Pancreas (tissue), 10 donors: ENCODE data around the gene HNRNPUL1. TPM values are rescaled to one million over a fixed set of nuclear protein-coding genes. Genes with fewer than 3 reads are reported as not detected.
A peak's percentile ranks its signal among the peaks of the same experiment; 100 is the strongest.

ENCODE experiments used
- ATAC-seq, 4 donors: fragments of 200-7000 bp; cut with Tn5 transposase; one replicate each; pipeline versions ENCODE4 v1.8.0 to v1.9.1; 2020; ENCODE audit warnings: mild to moderate bottlenecking in 4 of 4, moderate library complexity in 4 of 4
- DNase-seq, 6 donors: peaks; one replicate each; pipeline ENCODE4 v3.0.0-alpha.2; 2020
- FAIRE-seq: peaks from 2 replicates; lab custom pipeline; 2012; peaks lifted over from hg19 to GRCh38; lab: Jason Lieb, UNC
- H3K27ac ChIP-seq, 4 donors: fragments of 200-600 bp; sonication (generic); 1 replicate in 3 of 4; 2 replicates in 1 of 4; pipeline versions ENCODE4 v1.5.0 to v1.8.0; 2020
- H3K27me3 ChIP-seq, 4 donors: fragments of 200-600 bp; one replicate each; pipeline ENCODE4 v1.8.0; 2021
- H3K36me3 ChIP-seq, 3 donors: fragments of 200-600 bp; sonication (generic) in 1 of 3; one replicate each; pipeline versions ENCODE4 v1.5.0 to v1.8.0; 2020 to 2021
- H3K4me1 ChIP-seq, 3 donors: fragments of 200-600 bp; one replicate each; pipeline ENCODE4 v1.8.0; 2021
- H3K4me3 ChIP-seq, 4 donors: fragments of 200-600 bp; sonication (generic) in 2 of 4; one replicate each; pipeline versions ENCODE4 v1.5.0 to v1.8.0; 2020 to 2021
- H3K9me3 ChIP-seq, 4 donors: fragments of 200-600 bp; one replicate each; pipeline ENCODE4 v1.8.0; 2021
- WGBS, 2 donors: extraction: QIAGEN DNeasy Blood & Tissue Kit; methylation state at CpG; one replicate each; pipeline ENCODE4 v1.1.7; 2013; 5-methylcytosine and 5-hydroxymethylcytosine counted together
- intact Hi-C, 3 donors: fragments of 100-400 bp; cut with DNase I; formaldehyde crosslinking; loops; one replicate each; pipeline versions ENCODE4 v1.11.1 to v1.14.2; 2022
- polyA plus RNA-seq, 2 donors: library from polyadenylated mRNA; stranded (reverse); fragments of 200-250 nt; gene quantifications; one replicate each; pipeline ENCODE4 v1.2.3, GENCODE V29; 2013
- total RNA-seq, 6 donors: library from RNA; stranded (reverse); fragmentation: NEBNext Ultra II Directional in 4 of 6; extraction: Animal tissue kit (Norgen Biotek cat#: 25700) in 4 of 6; gene quantifications; one replicate each; pipeline versions ENCODE4 v1.2.1 to v1.2.4, GENCODE V29; 2021 to 2023
- TF ChIP-seq, protein P1 (sequence below), 4 donors: fragments of 200-600 bp; sonication (generic) in 3 of 4; IDR thresholded peaks; one replicate each; pipeline versions ENCODE4 v1.5.0 to v1.8.0; 2021; ENCODE audit warnings: antibody characterized with exemption in 4 of 4
- donor health status: healthy with polysubstance abuse.
- donor health status: DM: no; HTN: no; CAD: no; lungs with moderate emphysema.
- donor health status: DM: no; HTN: no; CAD: no.
- donor health status: control.
- donor health status: control.
- donor health status: Bipolar disorder and iron deficiency.
- donor health status: DM: yes; HTN: yes; CAD: no.
- donor health status: DM: no; HTN: no; CAD: no.
- donor health status: DM: no; HTN: no; CAD: no.
- donor health status: DM: yes; HTN: yes; CAD: no.

The HNRNPUL1 gene
- total and polyA plus RNA-seq, 8 donors: 49.2 to 101 (median 82.1) TPM

- Histone ChIP-seq H3K9me3 (no peaks in the 10 kb centered on the region), H3K4me1 (peaks cover 0 to 23% (median 0%) of the 10 kb centered on the region in 3 donors), H3K4me3 (no peak overlapping the region), H3K27ac (peak overlapping the region in 2 of 4 donors; percentile 39 to 66), H3K36me3 (peaks cover 0 to 6% (median 0%) of the 10 kb centered on the region in 3 donors), H3K27me3 (no peaks in the 10 kb centered on the region)
- WGBS, 2 donors: 62 to 75% methylated on average over 16 of the region's 16 CpGs
- peak in 3 of 4 donors; percentile 1 to 3 (median 2) for ATAC-seq
- TF ChIP-seq, protein P1, sequence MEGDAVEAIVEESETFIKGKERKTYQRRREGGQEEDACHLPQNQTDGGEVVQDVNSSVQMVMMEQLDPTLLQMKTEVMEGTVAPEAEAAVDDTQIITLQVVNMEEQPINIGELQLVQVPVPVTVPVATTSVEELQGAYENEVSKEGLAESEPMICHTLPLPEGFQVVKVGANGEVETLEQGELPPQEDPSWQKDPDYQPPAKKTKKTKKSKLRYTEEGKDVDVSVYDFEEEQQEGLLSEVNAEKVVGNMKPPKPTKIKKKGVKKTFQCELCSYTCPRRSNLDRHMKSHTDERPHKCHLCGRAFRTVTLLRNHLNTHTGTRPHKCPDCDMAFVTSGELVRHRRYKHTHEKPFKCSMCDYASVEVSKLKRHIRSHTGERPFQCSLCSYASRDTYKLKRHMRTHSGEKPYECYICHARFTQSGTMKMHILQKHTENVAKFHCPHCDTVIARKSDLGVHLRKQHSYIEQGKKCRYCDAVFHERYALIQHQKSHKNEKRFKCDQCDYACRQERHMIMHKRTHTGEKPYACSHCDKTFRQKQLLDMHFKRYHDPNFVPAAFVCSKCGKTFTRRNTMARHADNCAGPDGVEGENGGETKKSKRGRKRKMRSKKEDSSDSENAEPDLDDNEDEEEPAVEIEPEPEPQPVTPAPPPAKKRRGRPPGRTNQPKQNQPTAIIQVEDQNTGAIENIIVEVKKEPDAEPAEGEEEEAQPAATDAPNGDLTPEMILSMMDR (IDR thresholded peaks at IDR 0.05): no peak
- DNase-seq: peak in 1 of 6 donors; percentile 73
- intact Hi-C loops: no loop called here
- no peak for FAIRE-seq
Measured at GRCh38 chr19:41323430-41324125, 59.4 kb downstream of the HNRNPUL1 start.

DNA sequence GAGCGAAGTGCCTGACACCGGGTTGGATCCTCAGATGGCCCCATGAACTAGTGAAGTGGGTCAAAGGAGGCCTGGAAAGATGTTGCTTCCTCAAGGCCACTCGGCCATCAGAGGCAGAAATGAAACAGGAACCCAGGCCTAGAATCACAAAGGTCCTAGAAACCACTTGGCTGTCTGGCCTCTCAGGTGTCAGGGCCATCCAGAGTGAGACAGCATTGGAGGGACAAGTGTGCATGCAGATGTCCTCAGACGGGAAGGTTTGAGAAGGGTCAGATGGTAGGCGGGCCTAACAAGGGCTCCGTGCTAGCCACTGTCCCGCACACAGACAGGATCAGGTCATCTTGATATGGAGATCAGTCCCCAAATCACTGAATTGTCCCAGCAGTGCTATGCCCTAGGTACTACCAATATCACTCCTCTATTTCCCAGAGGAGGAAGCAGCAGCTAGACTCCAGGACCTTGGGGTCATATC, 60.1 kb downstream of the HNRNPUL1 start:
- no peak for FAIRE-seq
- intact Hi-C loops: no loop called here
- 70 to 75% methylated on average over 7 of the region's 7 CpGs for WGBS, 2 donors
- Histone ChIP-seq H3K9me3 (no peaks in the 10 kb centered on the region), H3K27me3 (no peaks in the 10 kb centered on the region), H3K36me3 (no peaks in the 10 kb centered on the region), H3K4me3 (no peak overlapping the region), H3K4me1 (peaks cover 0 to 23% (median 0%) of the 10 kb centered on the region in 3 donors), H3K27ac (peak overlapping the region in 2 of 4 donors; percentile 66 to 76)
- DNase-seq: peak in 1 of 6 donors; percentile 16
- TF ChIP-seq, protein P1 (IDR thresholded peaks at IDR 0.05): no peak
- ATAC-seq: no peak

DNA sequence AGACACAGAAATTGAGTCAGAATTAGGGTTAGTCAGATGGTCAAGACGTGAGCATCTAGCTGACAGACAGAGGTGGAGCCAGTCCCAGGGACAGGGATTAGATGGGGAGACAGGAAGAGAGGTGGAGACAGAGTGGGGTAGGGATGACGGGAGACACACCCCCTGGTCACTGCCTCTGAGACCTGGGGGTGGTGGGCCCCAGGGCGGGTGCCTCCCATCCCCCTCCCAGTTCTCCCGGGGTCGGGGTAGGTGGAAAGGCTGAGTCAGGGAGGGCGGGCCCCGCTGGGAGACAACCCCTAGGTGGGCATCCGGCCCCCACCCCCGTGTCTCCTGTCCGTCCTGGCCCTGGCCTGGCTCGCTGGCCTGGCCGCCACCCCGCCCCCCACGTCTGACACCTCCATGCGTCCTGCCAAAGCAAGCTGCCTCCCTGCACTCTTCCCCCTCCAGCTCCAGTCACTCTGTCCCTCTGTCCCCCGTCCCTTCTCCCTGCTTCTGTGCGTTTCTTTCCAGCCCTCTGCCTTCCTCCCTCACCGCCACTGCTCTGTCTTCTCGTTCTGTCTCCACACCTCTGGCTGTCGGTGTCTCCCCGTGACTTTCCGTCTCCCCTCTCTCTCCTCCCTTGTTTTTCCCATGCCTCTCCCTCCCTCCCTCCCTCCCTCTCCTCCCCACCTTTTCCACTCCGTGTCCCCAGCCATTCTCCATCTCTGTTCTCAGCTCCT, 60.9 kb downstream of the HNRNPUL1 start:
- Histone ChIP-seq H3K27ac (peak overlapping the region in 2 of 4 donors; percentile 66 to 76), H3K4me3 (peak overlapping the region in 2 of 4 donors; percentile 37 to 48), H3K9me3 (no peaks in the 10 kb centered on the region), H3K36me3 (no peaks in the 10 kb centered on the region), H3K27me3 (no peaks in the 10 kb centered on the region), H3K4me1 (peaks cover 0 to 23% (median 0%) of the 10 kb centered on the region in 3 donors)
- no peak for FAIRE-seq
- peak; percentile 11 to 32 (median 25) for ATAC-seq
- intact Hi-C loops: no loop called here
- WGBS, 2 donors: 8% methylated on average over 13 to 23 of the region's 23 CpGs
- TF ChIP-seq, protein P1 (IDR thresholded peaks at IDR 0.05): no peak
- DNase-seq: peak in 5 of 6 donors; percentile 43 to 80 (median 70)

- TF ChIP-seq, protein P1 (IDR thresholded peaks at IDR 0.05): no peak
- DNase-seq (no peak), ATAC-seq (no peak), FAIRE-seq (no peak)
- Histone ChIP-seq H3K27ac (peak overlapping the region in 3 of 4 donors; percentile 17 to 76 (median 66)), H3K4me3 (peak overlapping the region in 2 of 4 donors; percentile 37 to 48), H3K27me3 (no peaks in the 10 kb centered on the region), H3K4me1 (peaks cover 0 to 23% (median 0%) of the 10 kb centered on the region in 3 donors), H3K9me3 (no peaks in the 10 kb centered on the region), H3K36me3 (no peaks in the 10 kb centered on the region)
- intact Hi-C loops: no loop called here
- 7% methylated on average over 10 of the region's 10 CpGs for WGBS, 2 donors
Measured at GRCh38 chr19:41325640-41325946, 61.4 kb downstream of the HNRNPUL1 start.
